Skin epidermis (tissue), 12 donors: ENCODE results near the gene RBBP5.

Experiments used
- H3K27ac ChIP-seq, 21 experiments: fragments of 200-600 bp; sonication (generic) in 11 of 21; one replicate each; pipeline ENCODE4 v1.5.0; 2020; ENCODE audit warnings: mild to moderate bottlenecking in 3 of 21, inconsistent platforms in 2 of 21, moderate library complexity in 2 of 21
- H3K4me3 ChIP-seq, 7 experiments: fragments of 200-600 bp; sonication (generic) in 2 of 7; one replicate each; pipeline ENCODE4 v1.5.0; 2020; ENCODE audit warnings: inconsistent platforms in 2 of 7, mild to moderate bottlenecking in 2 of 7, moderate library complexity in 1 of 7

Gene RBBP5

DNA sequence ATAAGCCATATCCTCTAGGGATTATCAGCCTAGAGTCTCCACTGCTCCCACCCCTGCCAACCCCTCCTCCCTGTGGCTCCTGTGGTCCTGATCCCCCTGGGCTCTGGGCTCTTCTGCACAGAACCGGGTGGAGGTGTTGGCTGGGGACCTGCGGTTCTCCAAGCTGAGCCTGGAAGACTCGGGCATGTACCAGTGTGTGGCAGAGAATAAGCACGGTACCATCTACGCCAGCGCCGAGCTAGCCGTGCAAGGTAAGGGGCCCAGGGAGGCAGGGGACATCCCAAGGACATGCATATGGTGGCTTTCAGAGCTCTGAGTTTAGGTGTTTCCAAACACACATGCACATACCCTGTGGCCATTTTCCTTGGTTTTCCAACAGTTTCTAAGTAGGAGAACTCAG is 59.5 kb downstream of the RBBP5 start:
- Histone ChIP-seq H3K4me3 (no peak overlapping the region), H3K27ac (no peak overlapping the region)

DNA sequence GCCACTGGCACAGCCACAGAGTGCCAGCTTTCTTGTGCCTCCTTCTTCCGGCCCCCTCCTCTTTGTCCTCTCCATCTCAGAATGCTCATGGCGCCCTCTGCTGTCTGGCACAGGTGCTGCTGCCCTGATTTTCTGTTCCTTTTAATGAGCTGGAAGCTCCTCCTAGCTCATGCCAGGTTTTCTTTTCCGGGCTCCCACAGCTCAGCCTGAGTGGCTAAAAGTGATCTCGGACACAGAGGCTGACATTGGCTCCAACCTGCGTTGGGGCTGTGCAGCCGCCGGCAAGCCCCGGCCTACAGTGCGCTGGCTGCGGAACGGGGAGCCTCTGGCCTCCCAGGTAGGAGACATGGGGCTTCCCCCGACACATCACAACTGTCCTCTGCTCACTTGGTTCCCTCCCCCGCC is 60.1 kb downstream of the RBBP5 start:
- no peak overlapping the region for H3K27ac ChIP-seq
- no peak overlapping the region for H3K4me3 ChIP-seq

DNA sequence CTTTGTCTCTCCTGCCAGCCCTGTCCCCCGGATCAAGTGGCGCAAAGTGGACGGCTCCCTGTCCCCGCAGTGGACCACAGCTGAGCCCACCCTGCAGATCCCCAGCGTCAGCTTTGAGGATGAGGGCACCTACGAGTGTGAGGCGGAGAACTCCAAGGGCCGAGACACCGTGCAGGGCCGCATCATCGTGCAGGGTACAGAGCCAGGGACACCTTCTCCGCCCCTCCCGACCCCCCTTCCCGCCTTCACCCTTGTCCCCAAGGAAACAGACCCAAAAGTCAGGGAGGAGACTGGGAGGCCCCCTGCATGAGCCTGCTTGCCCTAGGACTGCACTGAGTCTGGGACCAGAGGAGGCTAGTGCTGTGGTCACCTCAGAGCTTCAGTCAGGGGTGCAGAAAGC is 60.6 kb downstream of the RBBP5 start:
- H3K27ac ChIP-seq, result no peak overlapping the region
- no peak overlapping the region for H3K4me3 ChIP-seq

DNA sequence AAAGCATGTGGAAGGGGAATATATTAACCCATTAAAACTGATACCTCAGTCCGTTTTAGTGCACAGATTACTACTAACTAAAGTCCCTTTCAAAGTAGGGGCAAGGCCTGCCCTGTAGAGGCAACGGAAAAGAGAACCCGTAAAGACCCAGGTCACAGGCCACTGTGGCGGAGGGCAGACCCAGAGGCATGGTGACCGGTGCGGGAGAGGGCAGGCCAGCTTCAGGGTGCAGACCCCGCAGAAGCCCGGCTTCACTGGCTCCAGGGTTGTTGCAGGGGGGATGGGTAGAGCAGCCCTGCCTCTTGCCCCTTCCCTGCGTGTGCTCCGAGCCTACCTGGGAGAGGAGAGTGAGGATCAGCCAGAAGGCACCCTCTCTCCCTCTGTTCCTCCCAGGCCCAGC is 61.0 kb downstream of the RBBP5 start:
- Histone ChIP-seq H3K27ac (no peak overlapping the region), H3K4me3 (no peak overlapping the region)

DNA sequence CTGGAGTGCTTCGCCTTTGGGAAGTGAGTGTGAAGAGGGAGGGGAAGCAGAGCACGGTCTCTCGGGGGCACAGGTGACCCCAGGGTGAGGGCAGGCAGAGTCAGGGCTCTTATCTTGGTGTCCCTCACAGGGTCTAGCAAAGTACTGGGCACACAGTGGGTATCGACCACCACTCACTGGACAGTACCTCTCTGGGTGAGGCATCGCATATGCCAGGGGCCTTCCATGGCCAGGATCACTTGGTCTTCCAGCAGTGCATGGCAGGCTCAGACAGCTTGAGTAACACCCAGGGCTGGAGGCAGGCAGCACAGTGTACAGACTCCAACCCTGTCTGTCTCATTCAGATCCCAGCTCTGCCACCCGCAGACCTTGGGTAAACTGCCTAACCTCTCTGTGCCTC is 62.1 kb downstream of the RBBP5 start:
- Histone ChIP-seq H3K4me3 (no peak overlapping the region), H3K27ac (no peak overlapping the region)

DNA sequence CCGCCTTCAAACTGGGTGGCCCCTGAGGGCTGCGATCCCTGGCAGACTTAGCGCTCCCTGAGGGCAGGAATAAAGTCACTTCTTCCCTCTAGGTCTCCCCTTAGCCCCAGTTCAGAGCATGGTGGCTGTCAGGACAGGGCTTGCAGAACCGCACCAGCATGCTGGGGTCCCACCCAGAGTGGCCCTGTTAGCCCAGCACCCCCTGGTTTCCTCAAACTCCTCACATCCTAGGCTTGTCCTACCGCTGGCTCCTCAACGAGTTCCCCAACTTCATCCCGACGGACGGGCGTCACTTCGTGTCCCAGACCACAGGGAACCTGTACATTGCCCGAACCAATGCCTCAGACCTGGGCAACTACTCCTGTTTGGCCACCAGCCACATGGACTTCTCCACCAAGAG is 62.9 kb downstream of the RBBP5 start:
- H3K27ac ChIP-seq, result no peak overlapping the region
- H3K4me3 ChIP-seq, result no peak overlapping the region

DNA sequence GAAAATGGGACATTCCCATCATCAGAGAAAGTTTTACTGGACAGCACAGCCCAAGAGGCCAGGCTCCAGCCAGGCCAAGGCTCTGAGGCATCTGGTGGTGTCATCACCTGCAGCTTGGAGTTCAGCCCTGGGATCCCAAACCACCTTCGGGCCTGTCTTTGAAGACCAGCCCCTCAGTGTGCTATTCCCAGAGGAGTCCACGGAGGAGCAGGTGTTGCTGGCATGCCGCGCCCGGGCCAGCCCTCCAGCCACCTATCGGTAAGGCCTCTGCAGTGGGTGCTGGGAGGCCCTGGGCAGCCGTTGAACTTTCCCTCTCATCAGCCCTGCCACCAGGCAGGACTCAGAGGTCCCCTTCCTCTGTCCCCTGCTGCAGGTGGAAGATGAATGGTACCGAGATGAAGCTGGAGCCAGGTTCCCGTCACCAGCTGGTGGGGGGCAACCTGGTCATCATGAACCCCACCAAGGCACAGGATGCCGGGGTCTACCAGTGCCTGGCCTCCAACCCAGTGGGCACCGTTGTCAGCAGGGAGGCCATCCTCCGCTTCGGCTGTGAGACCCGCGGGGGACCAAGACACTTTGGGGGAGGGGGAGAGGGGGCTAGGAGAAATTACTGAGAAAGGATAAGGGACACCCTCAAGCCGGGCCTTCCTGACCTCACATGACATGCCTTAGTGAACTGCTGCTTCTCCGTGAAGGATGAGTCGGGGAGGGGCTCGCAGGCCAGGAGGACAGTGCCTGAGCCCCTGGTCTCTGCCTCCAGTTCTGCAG is 63.8 kb downstream of the RBBP5 start:
- no peak overlapping the region for H3K27ac ChIP-seq
- H3K4me3 ChIP-seq, result no peak overlapping the region

DNA sequence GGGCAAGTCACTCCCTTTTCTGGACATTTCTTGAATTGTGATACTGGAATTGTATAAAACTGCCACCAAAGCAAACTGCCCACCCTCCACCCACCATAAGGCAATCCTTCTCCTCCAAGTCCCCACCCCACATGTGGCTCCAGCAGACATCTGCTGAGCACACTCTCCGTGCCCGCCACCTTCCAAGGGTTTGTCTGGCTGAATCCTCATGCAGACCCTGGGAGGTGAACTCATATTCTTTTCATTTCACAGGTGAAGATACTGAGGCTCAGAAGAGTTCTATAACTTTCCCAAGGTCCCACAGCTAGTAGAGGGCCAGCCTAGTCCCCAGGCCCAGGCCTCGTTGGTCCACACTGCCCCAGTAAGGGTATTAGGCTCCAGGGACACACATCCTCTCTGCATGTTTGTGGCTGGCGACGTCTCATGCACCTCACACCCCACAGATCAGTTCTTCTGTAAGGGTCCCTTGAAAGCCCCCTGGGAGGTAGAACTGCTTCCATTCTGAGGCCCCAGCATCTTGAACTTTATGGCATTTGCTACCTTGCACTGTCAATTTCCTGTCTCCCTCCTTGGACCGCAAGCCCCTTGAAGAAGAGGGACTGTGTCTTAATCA is 64.7 kb downstream of the RBBP5 start:
- H3K27ac ChIP-seq, result no peak overlapping the region
- H3K4me3 ChIP-seq, result no peak overlapping the region

DNA sequence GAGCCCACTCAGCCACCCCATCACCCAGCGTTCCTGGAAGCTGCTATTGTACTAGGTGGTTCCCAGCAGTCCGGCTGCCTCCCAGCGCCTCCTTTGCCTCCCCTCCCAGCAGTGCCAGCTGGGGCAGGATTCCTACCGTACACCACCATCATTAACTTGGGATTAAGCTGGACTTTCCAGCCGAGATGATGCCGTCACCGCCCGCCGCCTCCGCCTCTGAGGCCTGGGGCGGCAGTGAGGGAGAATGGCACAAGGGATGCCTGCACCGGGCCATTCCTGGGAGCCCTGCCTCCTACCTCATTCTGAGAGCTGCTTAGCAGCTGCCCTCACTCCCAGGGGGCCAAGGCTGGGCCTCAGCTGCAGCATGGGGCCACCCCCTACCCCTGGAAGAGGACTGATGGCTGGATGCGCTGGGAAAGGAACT is 65.6 kb downstream of the RBBP5 start:
- no peak overlapping the region for H3K4me3 ChIP-seq
- H3K27ac ChIP-seq, result no peak overlapping the region

DNA sequence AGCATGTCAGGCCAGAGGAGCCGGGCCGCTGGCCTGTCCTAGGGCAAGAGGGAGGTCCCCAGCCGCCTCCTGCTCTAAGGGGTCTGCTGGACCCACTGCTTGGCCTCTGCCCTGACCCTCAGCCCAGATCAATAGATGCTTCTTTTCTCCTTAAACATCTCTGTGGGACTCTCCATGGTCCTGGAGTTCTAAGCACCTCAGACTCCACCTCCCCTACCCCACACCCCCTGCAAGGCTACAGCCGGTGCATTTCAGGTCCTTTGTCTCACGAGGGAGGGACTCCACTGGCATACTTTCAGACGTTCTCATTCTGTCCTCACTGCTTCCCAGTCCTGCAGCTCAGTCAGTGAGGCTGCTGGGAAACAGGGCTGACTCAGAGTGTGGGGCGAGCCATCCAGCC is 67.8 kb downstream of the RBBP5 start:
- no peak overlapping the region for H3K27ac ChIP-seq
- H3K4me3 ChIP-seq, result no peak overlapping the region

DNA sequence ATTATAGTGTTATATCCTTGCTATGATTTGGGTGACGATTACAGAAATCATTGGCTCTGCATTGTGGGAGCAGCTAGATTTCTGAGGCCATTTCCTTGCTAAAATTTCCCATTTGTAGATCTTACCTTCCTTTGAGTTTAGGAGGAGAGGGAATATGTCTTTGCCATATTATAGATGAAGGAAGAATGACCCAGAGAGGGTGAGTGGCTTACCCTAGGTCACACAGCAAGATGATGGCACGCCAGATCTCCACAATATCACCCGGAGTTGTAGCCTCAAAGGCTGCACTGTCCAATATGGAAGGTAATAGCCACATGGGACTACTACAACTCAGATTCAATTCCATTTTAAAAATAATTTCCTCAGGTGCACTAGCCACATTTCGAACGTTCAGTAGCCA is 68.5 kb downstream of the RBBP5 start:
- Histone ChIP-seq H3K4me3 (no peak overlapping the region), H3K27ac (no peak overlapping the region)

DNA sequence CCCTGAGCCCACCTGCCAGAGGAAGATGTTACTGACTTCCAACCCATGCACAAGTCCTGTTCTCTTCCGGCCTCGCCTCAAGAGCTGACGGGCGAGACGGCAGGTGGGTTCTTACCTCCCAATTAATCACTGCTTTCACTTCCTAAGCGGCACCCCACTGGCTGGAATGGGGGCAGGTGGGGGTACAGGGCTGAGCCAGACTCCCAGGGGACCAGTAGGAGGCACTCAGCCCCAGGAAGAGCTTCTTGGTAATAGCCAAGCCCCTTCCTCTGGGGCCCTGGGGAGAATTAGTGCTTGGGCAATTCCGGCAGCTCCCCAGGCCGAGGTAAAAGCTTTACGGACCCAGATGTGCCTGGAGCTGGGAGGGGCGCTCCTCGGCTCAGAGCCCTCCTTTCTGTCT is 69.1 kb downstream of the RBBP5 start:
- H3K27ac ChIP-seq, result no peak overlapping the region
- H3K4me3 ChIP-seq, result no peak overlapping the region

DNA sequence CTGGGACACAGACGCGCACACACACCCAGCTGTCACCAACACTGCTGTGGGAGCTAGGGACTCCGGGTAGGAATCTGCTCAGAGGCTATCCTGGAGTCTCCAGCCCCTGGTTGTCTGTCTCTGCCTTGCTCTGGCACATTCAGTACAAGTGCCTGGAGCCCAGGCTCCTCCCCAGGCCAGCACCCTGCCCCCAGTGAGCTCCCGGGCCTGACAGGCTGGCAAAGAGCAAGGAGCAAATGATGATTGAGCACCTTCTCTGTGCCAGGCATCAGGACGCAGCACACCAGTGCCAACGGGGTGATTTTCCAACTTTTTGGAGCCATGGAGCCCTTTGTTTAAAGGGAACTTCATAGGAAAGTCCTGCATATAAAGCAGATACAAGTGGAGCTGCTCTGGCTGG is 72.3 kb downstream of the RBBP5 start:
- H3K4me3 ChIP-seq, result no peak overlapping the region
- no peak overlapping the region for H3K27ac ChIP-seq

DNA sequence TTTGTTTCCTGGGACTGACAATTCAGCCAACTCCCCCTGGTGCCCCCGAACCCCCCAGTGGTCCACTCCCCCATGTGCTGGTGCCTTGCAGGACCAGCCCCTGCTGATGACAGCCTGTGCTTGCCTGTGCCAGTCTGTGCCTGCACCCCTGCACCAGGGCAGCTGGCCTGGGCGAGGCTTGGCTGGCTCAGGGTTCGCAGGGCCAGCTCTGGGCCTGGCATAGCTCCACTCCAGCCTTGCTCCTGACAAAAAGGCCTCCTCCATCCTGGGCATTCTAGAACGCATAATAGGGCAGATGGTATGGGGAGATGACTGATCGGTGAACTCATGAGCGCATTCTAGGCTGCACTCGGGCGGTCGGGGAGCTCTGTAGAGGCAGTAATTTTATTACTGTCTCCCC is 73.4 kb downstream of the RBBP5 start:
- Histone ChIP-seq H3K27ac (no peak overlapping the region), H3K4me3 (no peak overlapping the region)

DNA sequence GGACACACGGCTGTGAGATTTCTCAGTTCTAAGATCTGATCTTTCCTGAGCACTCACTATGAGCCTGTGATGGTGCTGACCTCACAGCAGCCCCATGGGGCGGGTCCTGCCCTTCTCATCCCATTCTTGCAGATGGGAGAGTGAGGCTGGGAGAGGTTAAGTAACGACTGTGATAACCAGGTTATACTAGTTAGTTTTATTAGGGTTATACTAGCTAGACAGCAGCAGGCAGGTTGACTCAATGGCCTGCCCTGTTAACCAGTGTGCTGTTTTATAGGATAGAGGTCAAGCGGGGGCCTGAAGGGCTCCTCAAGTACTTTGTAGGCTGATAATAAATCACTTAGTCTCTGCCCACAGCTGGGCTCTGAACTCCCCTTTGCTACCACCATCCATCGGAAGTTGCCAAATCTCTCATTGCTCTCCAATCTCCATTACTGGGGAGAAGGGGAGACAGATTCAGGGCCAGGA is 74.0 kb downstream of the RBBP5 start:
- Histone ChIP-seq H3K27ac (no peak overlapping the region), H3K4me3 (no peak overlapping the region)

DNA sequence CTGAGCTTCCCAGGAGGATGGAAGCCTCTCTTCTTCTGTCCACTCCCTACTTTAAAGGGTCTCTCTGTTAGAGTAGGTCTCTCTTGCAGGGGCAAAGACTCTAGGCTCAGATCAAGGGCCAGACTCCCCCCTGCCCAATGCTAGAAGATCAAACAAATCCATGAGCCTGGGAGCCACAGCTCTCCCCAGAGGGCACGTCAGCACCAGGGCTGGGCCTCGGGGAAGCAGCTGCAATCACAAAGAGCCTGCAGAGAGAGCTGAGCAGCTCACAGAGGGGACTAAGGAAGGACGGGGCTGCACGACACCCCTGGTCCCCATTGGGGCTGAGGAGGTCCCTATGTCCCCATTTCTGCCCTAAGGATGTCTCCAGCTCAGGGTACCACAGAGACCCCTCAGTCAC is 74.9 kb downstream of the RBBP5 start:
- Histone ChIP-seq H3K4me3 (no peak overlapping the region), H3K27ac (no peak overlapping the region)

DNA sequence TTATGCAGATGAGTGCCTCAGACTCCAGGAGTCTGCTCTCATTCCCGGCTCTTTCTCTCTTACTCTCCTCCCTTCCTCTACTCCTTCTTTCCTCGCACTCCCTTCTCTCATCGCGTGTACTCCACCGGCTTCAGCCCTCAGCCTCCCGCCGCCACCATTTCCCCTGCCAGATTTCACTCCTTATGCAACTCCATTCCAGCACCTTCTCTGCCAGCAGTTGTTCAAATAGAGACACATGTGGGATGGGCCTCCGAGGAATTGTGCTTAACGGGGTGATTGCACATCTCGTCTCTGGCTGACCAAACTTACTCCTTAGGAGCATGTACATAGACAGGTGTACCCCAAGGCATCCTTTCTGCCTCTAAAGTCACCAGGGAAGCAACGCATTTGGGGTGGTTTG is 76.6 kb downstream of the RBBP5 start:
- no peak overlapping the region for H3K4me3 ChIP-seq
- H3K27ac ChIP-seq, result no peak overlapping the region

DNA sequence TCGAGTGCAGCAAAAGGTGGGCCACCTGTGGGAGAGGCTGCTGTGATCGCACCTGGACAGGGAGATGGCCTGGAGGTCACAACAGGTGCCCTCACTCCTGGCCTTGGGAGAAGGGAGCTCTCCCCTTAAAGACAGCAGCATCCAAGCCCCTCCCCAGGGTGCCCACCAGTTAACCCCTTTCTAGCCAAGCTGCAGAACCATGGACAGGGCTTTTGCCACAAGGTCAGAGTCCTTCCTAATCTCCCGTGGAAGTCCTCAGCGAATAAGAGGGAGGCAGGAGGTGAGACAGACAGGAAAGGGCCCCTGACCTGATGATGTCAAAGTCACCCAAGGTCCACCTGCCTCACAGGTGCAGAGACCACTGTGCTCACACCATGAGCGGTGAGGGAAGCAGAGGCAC is 77.0 kb downstream of the RBBP5 start:
- Histone ChIP-seq H3K4me3 (no peak overlapping the region), H3K27ac (no peak overlapping the region)

DNA sequence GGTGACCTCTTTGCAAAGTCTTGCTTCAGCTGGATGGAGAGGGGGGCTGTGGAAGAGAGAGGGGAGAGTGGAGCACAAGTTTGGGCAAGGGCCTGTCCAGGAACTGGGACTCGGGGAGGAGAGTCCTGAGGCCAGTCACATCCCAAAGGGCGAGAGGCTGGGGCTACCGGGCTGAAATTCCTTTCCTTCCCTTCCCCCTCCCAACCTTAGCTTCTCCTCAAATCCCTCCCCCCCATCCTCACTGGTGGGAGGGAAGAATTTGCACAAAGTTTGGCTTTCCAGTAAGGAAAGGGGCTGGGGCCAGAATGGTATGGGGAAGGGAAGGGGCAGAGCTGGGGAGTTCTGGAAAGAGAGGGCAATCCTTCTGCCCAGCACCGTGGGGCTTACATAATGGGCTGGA is 77.9 kb downstream of the RBBP5 start:
- no peak overlapping the region for H3K27ac ChIP-seq
- H3K4me3 ChIP-seq, result no peak overlapping the region

DNA sequence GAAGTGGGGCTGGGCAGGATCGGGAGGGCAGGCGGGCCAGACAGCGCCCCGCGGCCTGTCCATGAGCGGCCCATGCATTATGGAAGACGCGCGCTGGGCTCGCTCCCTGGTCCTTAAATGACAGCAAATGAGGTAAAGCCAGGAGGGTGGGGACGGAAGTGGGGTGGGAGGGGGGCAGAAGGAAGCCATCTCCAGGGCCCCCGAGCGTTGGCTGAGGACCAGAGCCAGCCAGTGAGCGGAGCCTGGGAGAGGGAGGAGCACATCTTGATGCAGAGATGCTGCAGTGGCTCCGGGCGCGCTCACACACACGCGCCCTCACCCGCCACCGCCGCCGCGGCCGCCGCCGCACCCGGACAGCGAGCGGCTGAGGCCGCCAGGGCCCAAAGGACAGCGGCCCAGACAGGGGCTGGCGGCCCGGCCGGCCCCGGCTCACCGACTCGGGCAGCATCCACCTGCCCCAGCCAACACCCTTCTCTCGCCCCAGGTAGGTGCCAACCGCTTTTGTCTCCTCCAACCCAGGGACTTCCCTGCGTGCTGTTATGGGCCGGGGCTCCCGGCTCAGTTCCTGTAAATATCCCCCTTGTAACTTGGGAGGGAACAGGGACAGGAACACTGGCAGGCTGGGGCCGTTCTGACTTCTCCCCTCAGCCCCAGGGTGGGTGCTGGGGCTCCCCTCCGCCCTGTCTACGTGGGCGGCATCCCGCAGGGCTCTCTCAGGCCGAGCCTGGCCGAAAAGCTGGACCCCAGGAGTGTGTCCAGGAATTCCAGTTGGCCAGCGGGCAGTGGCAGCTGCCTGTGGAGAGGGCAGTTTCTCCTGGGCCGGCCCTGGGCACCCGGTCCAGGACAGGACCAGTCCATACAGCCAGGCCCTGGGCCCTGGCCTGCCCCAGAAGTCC is 78.6 kb downstream of the RBBP5 start, which contains the start of gene CNTN2:
CNTN2 (plus strand) TSS at position 302 of the 896 bp plus-strand sequence. CDS start 9,974 bp downstream, outside the sequence.
- H3K4me3 ChIP-seq, result no peak within 1 kb of the TSS
- H3K27ac ChIP-seq, result no peak within 1 kb of the TSS
